Fibroblast of skin of right quadriceps (primary cell): ENCODE measurements around the gene COL7A1.
"Not testable (repeated sequence)": the region's sequence is repeated elsewhere in the genome, so short reads cannot be mapped to it uniquely, and the experiment has no call there.

ENCODE experiments used
- DNase-seq: peaks from one replicate; pipeline ENCODE4 v3.0.0-alpha.2; 2013

The COL7A1 gene

GRCh38 chr3:48535578-48535977 is 59.6 kb downstream of the COL7A1 start:
- DNase-seq = no peak

GRCh38 chr3:48532977-48533337 is 62.2 kb downstream of the COL7A1 start:
- no peak for DNase-seq

- no peak for DNase-seq
Measured at GRCh38 chr3:48532271-48532976, 62.7 kb downstream of the COL7A1 start.

GRCh38 chr3:48530701-48531100 is 64.4 kb downstream of the COL7A1 start:
- DNase-seq = not testable (repeated sequence)

GRCh38 chr3:48528754-48529153 is 66.4 kb downstream of the COL7A1 start:
- DNase-seq = no peak

- DNase-seq = no peak
Measured at GRCh38 chr3:48528048-48528447, 67.1 kb downstream of the COL7A1 start.

GRCh38 chr3:48524970-48525369 is 70.2 kb downstream of the COL7A1 start:
- no peak for DNase-seq

- no peak for DNase-seq
Measured at GRCh38 chr3:48521635-48522034, 73.5 kb downstream of the COL7A1 start.

GRCh38 chr3:48519277-48519643 is 75.9 kb downstream of the COL7A1 start:
- DNase-seq = no peak

- DNase-seq = no peak
Measured at GRCh38 chr3:48518638-48519276, 76.4 kb downstream of the COL7A1 start.

- DNase-seq = no peak
Measured at GRCh38 chr3:48518069-48518468, 77.1 kb downstream of the COL7A1 start.

GRCh38 chr3:48516571-48516970 is 78.6 kb downstream of the COL7A1 start:
- no peak for DNase-seq

GRCh38 chr3:48514431-48515227 is 80.5 kb downstream of the COL7A1 start:
- DNase-seq = no peak
